HEK293 (cell line): ENCODE results near the gene TCTN1.

ENCODE experiments used
- CTCF ChIA-PET: fragments of 350-600 bp; formaldehyde crosslinking; extraction: SDS; loops from one replicate; lab custom pipeline; 2021; ENCODE audit warnings: antibody characterized with exemption; lab: Yijun Ruan, JAX
- POLR2A ChIA-PET: fragments of 300-600 bp; formaldehyde crosslinking; extraction: SDS; loops from one replicate; lab custom pipeline; 2020; ENCODE audit warnings: antibody characterized with exemption, inconsistent platforms; lab: Yijun Ruan, JAX
- H3K27ac ChIP-seq: fragments of 200-500 bp; sonication (Bioruptor generic); 2 replicates; pipeline ENCODE4 v1.5.1; 2014; ENCODE audit warnings: low read depth, low read length, control low read depth, inconsistent platforms; ENCODE audit errors: extremely low read depth
- H3K36me3 ChIP-seq, 2 experiments: fragments of 200-500 bp in 1 of 2; sonication (Bioruptor generic) in 1 of 2; 1 replicate in 1 of 2; 2 replicates in 1 of 2; pipeline ENCODE4 v1.5.1; 2014 to 2017; ENCODE audit warnings: inconsistent platforms in 2 of 2, low read length in 2 of 2; ENCODE audit not compliant: control insufficient read depth in 2 of 2, insufficient read depth in 1 of 2
- H3K4me1 ChIP-seq: fragments of 200-500 bp; sonication (Bioruptor generic); 2 replicates; pipeline ENCODE4 v1.5.1; 2014; ENCODE audit warnings: mild to moderate bottlenecking, low read length, inconsistent platforms; ENCODE audit not compliant: control insufficient read depth, insufficient read depth
- H3K4me3 ChIP-seq: 2 replicates; pipeline ENCODE4 v1.5.1; 2011; ENCODE audit warnings: low read depth, mild to moderate bottlenecking, control low read depth, low read length, moderate library complexity
- H3K9me3 ChIP-seq: fragments of 200-500 bp; sonication (Bioruptor generic); 2 replicates; pipeline ENCODE4 v1.5.1; 2014; ENCODE audit warnings: low read depth, low read length, inconsistent platforms; ENCODE audit not compliant: control insufficient read depth, insufficient read depth
- FEZF1 ChIP-seq: fragments of 450-650 bp; formaldehyde crosslinking; IDR thresholded peaks from 2 replicates; pipeline ENCODE4 v1.5.1; 2016; ENCODE audit warnings: missing biosample characterization, missing genetic modification characterization
- GLIS1 ChIP-seq: fragments of 450-650 bp; formaldehyde crosslinking; IDR thresholded peaks from 2 replicates; pipeline ENCODE4 v1.5.1; 2016; ENCODE audit warnings: missing biosample characterization, missing genetic modification characterization
- HOXA7 ChIP-seq: sonication (generic); formaldehyde crosslinking; IDR thresholded peaks from 2 replicates; pipeline ENCODE4 v1.8.1; 2022; ENCODE audit warnings: missing genetic modification reagents, borderline replicate concordance
- KLF1 ChIP-seq: fragments of 450-650 bp; formaldehyde crosslinking; IDR thresholded peaks from 2 replicates; pipeline ENCODE4 v1.5.1; 2016; ENCODE audit warnings: missing biosample characterization, missing genetic modification characterization
- PRDM4 ChIP-seq: fragments of 450-650 bp; formaldehyde crosslinking; IDR thresholded peaks from 2 replicates; pipeline ENCODE4 v1.5.1; 2017; ENCODE audit warnings: missing biosample characterization, missing genetic modification characterization
- WT1 ChIP-seq: fragments of 450-650 bp; formaldehyde crosslinking; IDR thresholded peaks from 2 replicates; pipeline ENCODE4 v1.5.1; 2016; ENCODE audit warnings: missing biosample characterization, missing genetic modification characterization
- ZEB2 ChIP-seq: fragments of 450-650 bp; formaldehyde crosslinking; IDR thresholded peaks from 2 replicates; pipeline ENCODE4 v1.5.1; 2016; ENCODE audit warnings: missing biosample characterization, missing genetic modification characterization
- ZFHX2 ChIP-seq: fragments of 450-650 bp; formaldehyde crosslinking; conservative IDR thresholded peaks from 2 replicates; pipeline ENCODE4 v1.5.1; 2016; ENCODE audit warnings: missing biosample characterization, missing genetic modification characterization
- ZNF146 ChIP-seq: fragments of 450-650 bp; formaldehyde crosslinking; IDR thresholded peaks from 2 replicates; pipeline ENCODE4 v1.5.1; 2016; ENCODE audit warnings: missing biosample characterization, missing genetic modification characterization
- ZNF157 ChIP-seq: fragments of 450-650 bp; formaldehyde crosslinking; IDR thresholded peaks from 2 replicates; pipeline ENCODE4 v1.5.1; 2016; ENCODE audit warnings: missing biosample characterization, missing genetic modification characterization
- ZNF174 ChIP-seq: fragments of 450-650 bp; formaldehyde crosslinking; IDR thresholded peaks from 2 replicates; pipeline ENCODE4 v1.5.0; 2017; ENCODE audit warnings: missing biosample characterization, mild to moderate bottlenecking, missing genetic modification characterization
- ZNF274 ChIP-seq, 2 experiments: fragments of 200-500 bp in 1 of 2; fragments of 450-650 bp in 1 of 2; sonication (Bioruptor generic) in 1 of 2; formaldehyde crosslinking in 1 of 2; IDR thresholded peaks; 2 replicates each; pipeline versions ENCODE4 v1.5.1 to v1.6.1; 2014 to 2016; ENCODE audit warnings: borderline replicate concordance in 1 of 2, inconsistent platforms in 1 of 2, low read length in 1 of 2, missing biosample characterization in 1 of 2, missing genetic modification characterization in 1 of 2
- ZNF362 ChIP-seq: fragments of 450-650 bp; formaldehyde crosslinking; IDR thresholded peaks from 2 replicates; pipeline ENCODE4 v1.5.1; 2016; ENCODE audit warnings: missing biosample characterization, missing genetic modification characterization
- ZNF433 ChIP-seq: fragments of 450-650 bp; formaldehyde crosslinking; IDR thresholded peaks from 2 replicates; pipeline ENCODE4 v1.5.1; 2016; ENCODE audit warnings: missing biosample characterization, missing genetic modification characterization, low read depth
- ZNF571 ChIP-seq: fragments of 450-650 bp; formaldehyde crosslinking; IDR thresholded peaks from 2 replicates; pipeline ENCODE4 v1.5.0; 2017; ENCODE audit warnings: missing biosample characterization, missing genetic modification characterization
- ZNF624 ChIP-seq: fragments of 450-650 bp; formaldehyde crosslinking; IDR thresholded peaks from 2 replicates; pipeline ENCODE4 v1.5.1; 2017; ENCODE audit warnings: missing biosample characterization, missing genetic modification characterization
- ZNF629 ChIP-seq: fragments of 450-650 bp; formaldehyde crosslinking; IDR thresholded peaks from 2 replicates; pipeline ENCODE4 v1.5.1; 2017; ENCODE audit warnings: missing biosample characterization, missing genetic modification characterization
- ZNF660 ChIP-seq: fragments of 450-650 bp; IDR thresholded peaks from 2 replicates; pipeline ENCODE4 v1.5.1; 2018; ENCODE audit warnings: missing biosample characterization, mild to moderate bottlenecking, missing genetic modification characterization
- ZNF843 ChIP-seq: fragments of 450-650 bp; formaldehyde crosslinking; IDR thresholded peaks from 2 replicates; pipeline ENCODE4 v1.5.1; 2016; ENCODE audit warnings: missing biosample characterization, missing genetic modification characterization
- TF ChIP-seq, protein P1 (sequence below): fragments of 450-650 bp; formaldehyde crosslinking; IDR thresholded peaks from 2 replicates; pipeline ENCODE4 v1.5.1; 2016; ENCODE audit warnings: missing biosample characterization, missing genetic modification characterization, borderline replicate concordance
- TF ChIP-seq, protein P2 (sequence below): fragments of 450-650 bp; formaldehyde crosslinking; IDR thresholded peaks from 2 replicates; pipeline ENCODE4 v1.5.1; 2017; ENCODE audit warnings: missing biosample characterization, missing genetic modification characterization

Gene TCTN1

DNA sequence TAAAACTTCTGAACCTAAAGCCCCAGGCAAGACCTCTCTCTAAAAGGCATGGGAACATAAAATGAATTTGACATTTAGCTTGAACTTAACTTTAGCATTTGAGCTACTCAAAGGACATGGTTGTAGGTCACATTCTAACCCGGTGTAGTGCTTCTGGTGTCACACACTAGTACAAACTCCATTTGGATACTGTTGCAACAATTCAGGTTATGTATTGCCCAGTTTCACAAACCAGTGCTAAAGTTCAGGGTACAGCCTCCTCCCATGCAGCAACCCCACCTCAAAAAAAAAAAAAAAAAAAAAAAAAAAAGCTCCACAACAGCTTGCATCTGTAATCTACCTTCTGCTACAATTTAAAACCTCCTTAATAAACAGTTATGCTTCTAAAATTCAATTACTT, 38.6 kb upstream of the TCTN1 start:
- TF ChIP-seq GLIS1 (tag by site-specific recombination): no peak
- peak; percentile 62; the same call in 1 of the 2 replicates for TF ChIP-seq ZNF362
- TF ChIP-seq, all 188 proteins: peak for 1

DNA sequence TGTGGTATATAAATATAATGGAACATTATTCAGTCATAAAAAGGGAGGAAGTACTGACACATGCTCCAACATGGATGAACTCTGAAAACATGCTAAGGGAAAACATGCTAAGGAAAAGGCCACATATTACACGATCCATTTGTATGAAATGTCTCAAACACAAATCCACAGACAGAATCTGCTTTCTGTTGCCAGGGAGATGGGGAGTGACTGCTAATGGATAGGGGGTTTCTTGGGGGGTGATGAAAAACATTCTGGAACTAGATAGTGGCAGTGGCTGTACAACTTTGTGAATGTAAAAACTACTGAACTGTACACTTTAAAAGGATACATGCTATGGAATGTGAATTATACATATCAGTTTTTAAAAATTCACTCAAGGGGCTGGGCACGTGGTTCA, 37.4 kb upstream of the TCTN1 start:
- POLR2A ChIA-PET: no interaction called here
- no peaks in the 10 kb centered on the region; a peak in 1 of 3 replicates for H3K36me3 ChIP-seq
- CTCF ChIA-PET: interaction anchor here (1.3 kb wide), 1 partner anchor 24 kb away, joined by 3 read pairs; no protein-coding TSS in a partner anchor
- peaks cover 22% of the 10 kb centered on the region for H3K4me1 ChIP-seq
- no peak overlapping the region for H3K27ac ChIP-seq
- no peaks in the 10 kb centered on the region for H3K9me3 ChIP-seq
- TF ChIP-seq ZNF146 (tag by site-specific recombination): peak; percentile 65; the same call in 1 of the 2 replicates
- no peak for TF ChIP-seq FEZF1 (tag by site-specific recombination)
- H3K4me3 ChIP-seq: no peak overlapping the region

More for the DNA sequence above, 38.6 kb upstream of the TCTN1 start:
- no peaks in the 10 kb centered on the region for H3K9me3 ChIP-seq
- ChIA-PET POLR2A (interaction anchor here (0.6 to 1.2 kb wide), 2 partner anchors 35 to 73 kb away, joined by 3 to 4 read pairs; partner anchors contain the start of genes RAD9B and VPS29), CTCF (interaction anchor here (0.5 to 1.4 kb wide), 3 partner anchors 13 to 792 kb away, joined by 3 read pairs; no protein-coding TSS in a partner anchor)
- H3K27ac ChIP-seq: no peak overlapping the region
- H3K4me1 ChIP-seq: peaks cover 22% of the 10 kb centered on the region
- H3K36me3 ChIP-seq: no peaks in the 10 kb centered on the region
- no peak overlapping the region for H3K4me3 ChIP-seq

DNA sequence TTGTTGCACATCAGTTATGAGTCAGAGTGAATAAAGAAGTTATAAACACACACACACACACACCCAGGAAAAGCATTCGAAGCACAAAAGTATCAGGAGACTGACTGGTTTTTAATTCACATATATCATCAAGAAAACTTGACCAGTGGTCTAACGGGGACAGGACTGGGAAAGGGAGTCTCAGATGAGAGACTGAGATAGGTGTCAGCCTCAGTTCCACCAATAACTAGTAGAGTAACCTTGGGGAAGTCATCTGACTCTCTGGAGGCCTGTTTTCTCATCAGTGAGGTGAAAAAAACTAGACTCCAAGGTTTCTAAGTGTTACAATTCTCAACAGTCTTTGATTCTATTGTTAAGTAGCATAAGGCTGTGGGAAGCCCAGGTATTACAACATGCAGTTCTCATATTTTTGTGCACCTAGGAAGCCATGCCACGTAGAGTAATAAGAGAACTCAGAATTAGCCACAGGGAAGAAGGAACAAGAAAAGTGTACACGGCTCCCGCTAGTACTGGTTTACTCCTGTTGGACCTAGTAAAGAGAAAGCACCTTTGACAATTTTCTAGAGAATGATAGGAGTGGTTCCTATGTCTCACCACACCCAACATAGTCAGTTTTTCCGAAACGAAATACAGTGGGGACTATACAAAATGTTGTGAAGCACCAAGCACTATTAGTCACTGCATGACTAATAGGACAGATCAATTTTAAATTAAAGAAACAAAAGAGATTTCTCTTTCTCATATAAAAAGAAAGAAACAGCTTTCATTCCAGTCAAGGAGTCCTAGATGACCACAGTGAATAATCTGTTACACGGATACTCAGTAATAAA, 35.9 kb upstream of the TCTN1 start:
- no peaks in the 10 kb centered on the region for H3K9me3 ChIP-seq
- POLR2A ChIA-PET: interaction anchor here (0.7 kb wide), 1 partner anchor 37 kb away, joined by 3 read pairs; no protein-coding TSS in a partner anchor
- no peak overlapping the region for H3K4me3 ChIP-seq
- H3K27ac ChIP-seq: 0 out of 2 replicates have a peak overlapping the region, but pooled peaks have one; percentile 10
- H3K4me1 ChIP-seq: peaks cover 22% of the 10 kb centered on the region
- H3K36me3 ChIP-seq: no peaks in the 10 kb centered on the region; a peak in 1 of 3 replicates
- CTCF ChIA-PET: interaction anchor here (0.7 to 1.3 kb wide), 3 partner anchors 10 to 26 kb away, joined by 3 read pairs; no protein-coding TSS in a partner anchor
- TF ChIP-seq HOXA7 (CRISPR knock-in tag) (no peak), ZNF433 (tag by site-specific recombination) (no peak), ZNF624 (tag by site-specific recombination) (no peak), ZNF174 (tag by site-specific recombination) (no peak), ZFHX2 (no peak), WT1 (no peak), ZNF843 (tag by site-specific recombination) (no peak), ZNF157 (tag by site-specific recombination) (no peak), ZNF274 (IDR thresholded peaks at IDR 0.05; ENCODE audit: low read length) (no peak), ZNF274 (tag by site-specific recombination; IDR thresholded peaks at IDR 0.05; ENCODE audit: borderline replicate concordance) (no peak), KLF1 (peak; percentile 59), ZNF660 (tag by site-specific recombination) (0 out of 2 replicates have a peak, but pooled peaks have one; percentile 40), ZNF629 (tag by site-specific recombination) (no peak), PRDM4 (no peak), ZNF571 (tag by site-specific recombination) (no peak), ZEB2 (no peak)
- TF ChIP-seq, protein P1, sequence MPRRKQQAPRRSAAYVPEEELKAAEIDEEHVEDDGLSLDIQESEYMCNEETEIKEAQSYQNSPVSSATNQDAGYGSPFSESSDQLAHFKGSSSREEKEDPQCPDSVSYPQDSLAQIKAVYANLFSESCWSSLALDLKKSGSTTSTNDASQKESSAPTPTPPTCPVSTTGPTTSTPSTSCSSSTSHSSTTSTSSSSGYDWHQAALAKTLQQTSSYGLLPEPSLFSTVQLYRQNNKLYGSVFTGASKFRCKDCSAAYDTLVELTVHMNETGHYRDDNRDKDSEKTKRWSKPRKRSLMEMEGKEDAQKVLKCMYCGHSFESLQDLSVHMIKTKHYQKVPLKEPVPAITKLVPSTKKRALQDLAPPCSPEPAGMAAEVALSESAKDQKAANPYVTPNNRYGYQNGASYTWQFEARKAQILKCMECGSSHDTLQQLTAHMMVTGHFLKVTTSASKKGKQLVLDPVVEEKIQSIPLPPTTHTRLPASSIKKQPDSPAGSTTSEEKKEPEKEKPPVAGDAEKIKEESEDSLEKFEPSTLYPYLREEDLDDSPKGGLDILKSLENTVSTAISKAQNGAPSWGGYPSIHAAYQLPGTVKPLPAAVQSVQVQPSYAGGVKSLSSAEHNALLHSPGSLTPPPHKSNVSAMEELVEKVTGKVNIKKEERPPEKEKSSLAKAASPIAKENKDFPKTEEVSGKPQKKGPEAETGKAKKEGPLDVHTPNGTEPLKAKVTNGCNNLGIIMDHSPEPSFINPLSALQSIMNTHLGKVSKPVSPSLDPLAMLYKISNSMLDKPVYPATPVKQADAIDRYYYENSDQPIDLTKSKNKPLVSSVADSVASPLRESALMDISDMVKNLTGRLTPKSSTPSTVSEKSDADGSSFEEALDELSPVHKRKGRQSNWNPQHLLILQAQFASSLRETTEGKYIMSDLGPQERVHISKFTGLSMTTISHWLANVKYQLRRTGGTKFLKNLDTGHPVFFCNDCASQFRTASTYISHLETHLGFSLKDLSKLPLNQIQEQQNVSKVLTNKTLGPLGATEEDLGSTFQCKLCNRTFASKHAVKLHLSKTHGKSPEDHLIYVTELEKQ (tag by site-specific recombination): no peak; the same call in 1 of the 2 replicates
- TF ChIP-seq, protein P2, sequence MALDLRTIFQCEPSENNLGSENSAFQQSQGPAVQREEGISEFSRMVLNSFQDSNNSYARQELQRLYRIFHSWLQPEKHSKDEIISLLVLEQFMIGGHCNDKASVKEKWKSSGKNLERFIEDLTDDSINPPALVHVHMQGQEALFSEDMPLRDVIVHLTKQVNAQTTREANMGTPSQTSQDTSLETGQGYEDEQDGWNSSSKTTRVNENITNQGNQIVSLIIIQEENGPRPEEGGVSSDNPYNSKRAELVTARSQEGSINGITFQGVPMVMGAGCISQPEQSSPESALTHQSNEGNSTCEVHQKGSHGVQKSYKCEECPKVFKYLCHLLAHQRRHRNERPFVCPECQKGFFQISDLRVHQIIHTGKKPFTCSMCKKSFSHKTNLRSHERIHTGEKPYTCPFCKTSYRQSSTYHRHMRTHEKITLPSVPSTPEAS: peak; percentile 38
